ENCODE data around the gene EML1.

Gene EML1, protein sequence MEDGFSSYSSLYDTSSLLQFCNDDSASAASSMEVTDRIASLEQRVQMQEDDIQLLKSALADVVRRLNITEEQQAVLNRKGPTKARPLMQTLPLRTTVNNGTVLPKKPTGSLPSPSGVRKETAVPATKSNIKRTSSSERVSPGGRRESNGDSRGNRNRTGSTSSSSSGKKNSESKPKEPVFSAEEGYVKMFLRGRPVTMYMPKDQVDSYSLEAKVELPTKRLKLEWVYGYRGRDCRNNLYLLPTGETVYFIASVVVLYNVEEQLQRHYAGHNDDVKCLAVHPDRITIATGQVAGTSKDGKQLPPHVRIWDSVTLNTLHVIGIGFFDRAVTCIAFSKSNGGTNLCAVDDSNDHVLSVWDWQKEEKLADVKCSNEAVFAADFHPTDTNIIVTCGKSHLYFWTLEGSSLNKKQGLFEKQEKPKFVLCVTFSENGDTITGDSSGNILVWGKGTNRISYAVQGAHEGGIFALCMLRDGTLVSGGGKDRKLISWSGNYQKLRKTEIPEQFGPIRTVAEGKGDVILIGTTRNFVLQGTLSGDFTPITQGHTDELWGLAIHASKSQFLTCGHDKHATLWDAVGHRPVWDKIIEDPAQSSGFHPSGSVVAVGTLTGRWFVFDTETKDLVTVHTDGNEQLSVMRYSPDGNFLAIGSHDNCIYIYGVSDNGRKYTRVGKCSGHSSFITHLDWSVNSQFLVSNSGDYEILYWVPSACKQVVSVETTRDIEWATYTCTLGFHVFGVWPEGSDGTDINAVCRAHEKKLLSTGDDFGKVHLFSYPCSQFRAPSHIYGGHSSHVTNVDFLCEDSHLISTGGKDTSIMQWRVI

GRCh38 chr14:99793213-99794150, at the start of gene EML1:
TSS of gene EML1 (plus strand) at chr14:99793413. CDS start at chr14:99793477, 64 bp downstream.
- peak; percentile 47 to 90 for DNase-seq

GRCh38 chr14:99744199-99744872, 48.9 kb upstream of the EML1 start:
- DNase-seq: no peak

DNA sequence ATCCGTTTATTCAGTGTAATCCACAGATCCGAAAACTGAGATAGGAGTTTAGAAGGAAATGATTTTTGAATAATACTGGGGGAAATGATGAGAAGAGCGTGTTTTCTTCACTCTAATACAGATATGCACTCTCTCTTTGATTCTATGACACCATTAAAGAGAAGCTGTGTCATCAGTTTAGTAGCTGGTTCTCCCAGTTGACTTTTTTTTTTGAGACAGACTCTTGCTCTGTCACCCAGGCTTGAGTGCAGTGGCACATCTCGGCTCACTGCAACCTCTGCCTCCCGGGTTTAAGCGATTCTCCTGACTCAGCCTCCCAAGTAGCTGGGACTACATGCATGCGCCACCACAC, 48.4 kb upstream of the EML1 start:
- no peak for DNase-seq

- no peak for DNase-seq
These were observed 47.8 kb upstream of the EML1 start for GRCh38 chr14:99745307-99745951.

- no peak for DNase-seq
These were observed 46.0 kb upstream of the EML1 start for GRCh38 chr14:99747167-99747566.

DNA sequence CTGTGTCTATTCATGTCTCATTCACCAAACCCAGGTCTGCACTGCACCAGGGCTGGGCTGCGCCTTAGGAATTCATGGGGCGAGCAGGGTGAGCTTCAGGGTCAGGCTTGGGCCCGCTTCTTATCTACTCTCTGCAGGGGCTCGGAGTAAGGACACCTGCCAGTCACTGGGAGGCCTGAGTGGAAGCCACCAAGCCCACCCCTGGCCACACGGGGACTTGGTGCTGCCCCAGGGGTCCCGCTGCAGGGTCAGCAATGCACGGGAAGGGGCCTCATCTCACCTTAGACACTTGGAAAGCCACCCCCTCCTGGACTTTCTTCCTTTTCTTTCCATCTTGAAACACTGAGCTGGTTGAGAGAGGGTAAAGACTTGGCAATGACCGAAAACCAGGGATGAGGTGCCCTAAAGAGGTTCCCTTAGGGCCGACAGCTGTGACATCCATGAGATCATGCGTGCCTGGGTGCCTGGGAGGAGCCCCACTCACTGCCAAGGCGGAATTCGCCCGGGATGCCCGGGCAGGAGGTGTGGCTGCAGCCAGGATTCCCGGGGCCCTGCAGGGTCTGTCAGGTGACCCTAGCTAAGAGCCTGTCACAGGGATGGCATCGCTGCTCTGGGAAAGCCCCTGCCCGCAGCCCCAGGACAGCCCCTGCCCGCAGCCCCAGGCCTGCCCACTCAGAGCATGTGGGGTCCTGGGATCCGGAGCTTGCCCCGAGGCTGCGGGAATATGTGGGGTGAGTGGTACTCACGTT, 45.5 kb upstream of the EML1 start:
- no peak for DNase-seq

- no peak for DNase-seq
These were observed 44.7 kb upstream of the EML1 start for GRCh38 chr14:99748529-99748928.

DNA sequence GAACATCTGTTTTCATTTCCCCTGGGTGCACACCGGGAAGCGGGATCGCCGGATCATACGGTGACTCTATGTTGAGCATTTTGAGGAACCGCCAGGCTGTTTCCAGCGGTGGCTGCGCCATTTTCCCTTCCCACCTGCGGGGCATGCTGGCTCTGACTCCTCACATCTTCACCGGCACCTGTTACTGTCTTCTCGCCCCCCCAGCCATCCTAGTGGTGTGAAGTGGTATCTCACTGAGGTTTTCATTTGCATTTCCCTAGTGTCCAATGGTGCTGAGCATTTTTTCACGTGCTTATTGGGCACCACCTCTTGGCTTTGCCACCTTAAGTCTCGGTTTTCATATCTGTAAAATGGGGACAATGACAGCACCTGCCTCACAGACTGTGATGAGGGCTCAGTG, 44.1 kb upstream of the EML1 start:
- DNase-seq: no peak

GRCh38 chr14:99749763-99750715, 43.2 kb upstream of the EML1 start:
- no peak for DNase-seq

DNA sequence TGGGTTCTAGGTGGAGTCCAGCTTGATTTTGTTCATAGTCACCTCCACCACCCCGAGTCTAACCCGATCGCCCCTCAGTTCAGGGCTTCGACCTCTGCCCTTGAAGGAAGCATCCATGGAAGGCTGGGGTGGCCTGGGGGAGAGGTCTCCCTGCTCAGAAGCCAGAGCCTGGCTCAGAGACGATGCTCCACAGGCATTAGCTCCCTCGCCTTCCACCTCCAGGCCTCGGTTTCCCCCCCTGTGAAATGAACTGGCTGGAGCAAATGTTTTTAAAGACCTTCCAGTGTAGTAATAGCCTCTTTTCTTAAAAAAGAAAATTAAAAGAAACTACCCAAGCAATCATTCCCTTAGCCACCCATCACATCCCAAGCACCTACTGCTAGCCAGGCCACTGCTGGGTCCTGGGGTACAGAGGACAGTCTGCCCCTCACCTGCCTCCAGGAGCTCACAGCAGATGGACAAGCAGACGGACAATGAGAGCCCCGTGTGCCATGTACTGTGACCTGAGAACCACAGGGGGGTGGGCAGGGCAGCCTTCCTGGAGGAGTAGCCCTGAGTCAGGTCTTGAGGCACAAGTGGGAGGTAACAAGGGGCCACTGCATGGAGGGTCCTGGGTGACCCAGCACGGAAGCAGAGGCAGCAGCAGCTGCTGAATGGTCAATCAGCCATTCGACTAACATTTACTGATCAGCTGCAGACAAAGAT, 42.3 kb upstream of the EML1 start:
- DNase-seq: no peak

DNA sequence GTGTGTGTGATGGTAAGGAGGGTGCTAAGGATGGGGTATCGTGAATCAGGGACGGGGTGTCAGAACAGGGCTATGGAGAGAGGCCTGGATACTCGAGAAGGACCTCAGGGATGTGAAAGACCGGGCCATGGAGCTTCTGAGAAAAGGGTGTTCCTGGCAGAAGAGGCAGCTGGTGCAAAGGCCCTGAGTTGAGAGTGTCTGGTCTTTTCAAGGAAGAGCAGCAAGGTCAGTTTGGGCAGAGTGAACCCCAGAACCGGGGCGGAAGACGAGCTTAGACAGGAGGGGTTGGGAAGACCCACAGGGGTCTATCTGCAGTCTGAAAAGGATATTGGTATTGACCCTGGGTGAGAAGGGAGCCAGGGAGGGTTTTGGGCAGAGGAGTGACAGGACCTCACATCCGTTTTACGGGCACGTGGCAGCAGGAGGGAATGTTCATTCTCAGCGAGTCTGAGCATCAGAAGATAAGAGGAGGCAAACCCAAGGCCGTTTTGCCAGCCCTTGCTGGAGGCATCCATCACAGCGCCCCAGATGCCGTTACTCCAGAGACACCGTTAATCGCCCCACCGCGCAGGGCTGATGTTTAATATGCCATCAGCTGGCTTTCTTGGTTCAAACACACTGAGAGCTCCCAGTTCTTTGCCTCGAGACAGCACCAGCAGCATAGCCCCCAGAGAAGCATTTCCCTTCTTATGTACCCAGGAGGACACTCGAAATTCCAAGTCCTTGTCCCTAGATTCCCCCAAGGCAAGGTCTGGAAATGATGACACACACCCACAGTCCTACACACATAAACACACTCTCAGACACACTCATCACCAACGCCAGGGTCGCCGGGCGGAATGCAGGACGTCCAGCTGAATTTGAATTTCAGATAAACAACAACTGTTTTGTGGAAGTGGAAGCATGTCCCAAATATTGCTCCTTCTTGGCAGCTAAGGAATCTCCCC, 41.4 kb upstream of the EML1 start:
- DNase-seq: no peak

DNA sequence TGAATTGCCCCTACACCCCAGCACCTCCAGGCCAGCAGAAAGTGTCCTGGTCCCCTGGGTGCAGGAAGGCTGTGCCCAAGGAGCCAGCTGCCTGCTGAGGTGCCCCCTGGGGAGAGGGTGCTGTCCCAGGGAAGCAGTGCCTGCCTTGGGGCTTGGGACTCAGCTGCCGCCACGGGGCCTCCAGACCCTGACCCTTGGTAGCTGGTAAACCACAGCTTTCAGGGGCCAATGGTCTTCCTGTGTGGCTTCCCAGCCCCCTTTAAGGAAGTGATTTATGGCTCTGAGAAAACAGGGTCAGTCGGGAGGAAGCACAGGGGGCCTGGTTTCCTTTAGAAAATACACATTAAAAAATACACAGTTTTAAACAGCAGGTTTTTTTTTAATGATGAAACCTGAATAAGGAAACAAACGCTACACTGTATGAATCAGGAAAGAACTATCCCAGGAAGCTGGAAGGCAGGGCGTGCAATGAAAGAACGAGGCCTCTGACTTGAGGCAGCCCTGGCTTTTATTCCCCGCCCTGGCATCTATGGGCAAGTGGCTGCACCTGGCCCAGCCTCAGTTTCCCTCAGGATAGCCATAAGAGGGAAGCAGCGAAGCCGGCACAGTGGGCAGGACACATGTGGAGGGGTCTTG, 40.6 kb upstream of the EML1 start:
- DNase-seq: no peak

DNA sequence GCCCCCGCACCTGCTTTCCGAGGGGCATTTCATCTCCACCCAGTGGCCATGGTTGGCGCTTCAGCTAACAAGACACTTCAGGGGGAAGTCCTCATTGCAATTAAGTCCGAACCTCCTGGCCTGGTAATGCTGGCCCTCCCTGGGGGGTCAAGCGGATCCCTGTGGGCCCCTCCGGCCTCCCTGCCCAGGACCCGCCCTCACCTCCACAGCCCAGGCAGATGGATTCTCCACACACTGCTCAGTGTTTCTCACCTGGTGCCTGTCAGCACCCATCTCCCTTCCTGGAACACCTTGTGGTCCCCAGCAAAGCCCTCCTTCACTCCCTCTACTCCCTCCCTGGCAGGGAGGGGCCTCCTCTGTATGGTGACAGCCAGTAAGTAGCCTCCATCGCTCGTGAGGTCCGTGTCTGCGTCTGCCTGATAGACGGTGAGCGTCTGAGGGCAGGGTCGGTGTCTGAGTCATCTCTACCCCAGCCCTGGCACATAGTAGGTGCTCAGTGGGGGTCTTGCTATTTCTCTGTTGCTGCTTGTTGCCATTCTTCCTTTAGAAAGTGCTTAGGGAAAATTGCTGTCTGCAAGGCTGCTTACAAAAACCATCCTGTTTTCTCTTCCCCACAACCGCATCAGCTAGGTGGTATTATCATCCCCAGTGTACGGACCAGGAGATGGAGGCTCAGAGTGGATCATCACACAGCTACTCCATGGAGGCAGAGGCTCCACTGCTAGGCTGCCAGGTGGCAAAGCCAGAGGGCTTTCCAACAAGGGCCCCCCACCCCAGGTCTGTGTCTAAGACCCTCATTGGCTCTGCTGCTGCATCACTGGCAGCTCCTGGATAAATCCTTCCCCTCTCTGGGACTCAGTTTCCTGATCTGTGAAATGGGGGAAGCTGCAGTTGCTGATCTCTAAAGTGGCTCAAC, 39.7 kb upstream of the EML1 start:
- DNase-seq: no peak

GRCh38 chr14:99754141-99755067, 38.8 kb upstream of the EML1 start:
- no peak for DNase-seq

DNA sequence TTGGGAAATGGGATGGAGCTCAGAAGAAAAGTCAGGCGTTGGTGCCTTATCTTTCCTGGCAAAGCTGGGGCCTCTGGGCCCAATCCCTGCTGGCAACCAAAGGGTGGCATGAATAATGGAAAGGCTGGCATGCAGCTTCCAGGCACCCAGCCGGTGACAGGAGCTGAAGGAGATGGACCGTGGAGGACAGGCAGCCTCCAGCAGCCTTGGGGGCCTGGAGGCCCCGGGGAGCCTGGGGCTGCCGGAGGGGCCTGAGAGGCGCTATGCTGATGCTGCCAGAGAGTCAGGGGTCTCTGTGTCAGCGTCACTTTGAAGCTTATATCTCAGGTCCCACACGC, 38.2 kb upstream of the EML1 start:
- no peak for DNase-seq

Data from NCI-H446 (cell line).